Activated CD4-positive, alpha-beta memory T cell treated with anti-CD3 and anti-CD28 coated beads for 36 hours (primary cell): ENCODE results near the gene KRTAP13-4. TPM values are rescaled to one million over a fixed set of nuclear protein-coding genes. Genes with fewer than 3 reads are reported as not detected.

ENCODE experiments used
- CTCF ChIA-PET: fragments of 350-600 bp; sonication (Branson Sonifier 250); formaldehyde crosslinking; loops from one replicate; lab custom pipeline; 2021; ENCODE audit warnings: antibody characterized with exemption, inconsistent platforms; lab: Charles Lee
- POLR2A ChIA-PET: fragments of 350-600 bp; sonication (Branson Sonifier 250); formaldehyde crosslinking; loops from one replicate; lab custom pipeline; 2021; ENCODE audit warnings: antibody characterized with exemption; lab: Charles Lee
- DNase-seq: peaks from one replicate; pipeline ENCODE4 v3.0.0-alpha.2; 2020
- H3K27ac Mint-ChIP-seq: one replicate; pipeline ENCODE4 v1.8.0; 2021; ENCODE audit warnings: mixed read lengths
- H3K27me3 Mint-ChIP-seq: one replicate; pipeline ENCODE4 v1.8.0; 2021; ENCODE audit warnings: mixed read lengths
- H3K36me3 Mint-ChIP-seq: one replicate; pipeline ENCODE4 v1.8.0; 2021; ENCODE audit warnings: mixed read lengths
- H3K4me1 Mint-ChIP-seq: one replicate; pipeline ENCODE4 v1.8.0; 2021; ENCODE audit warnings: low read depth, mixed read lengths
- H3K4me3 Mint-ChIP-seq: one replicate; pipeline ENCODE4 v1.8.0; 2021; ENCODE audit warnings: mild to moderate bottlenecking, mixed read lengths
- H3K9me3 Mint-ChIP-seq: one replicate; pipeline ENCODE4 v1.8.0; 2021; ENCODE audit warnings: mixed read lengths
- intact Hi-C: fragments of 100-400 bp; cut with micrococcal nuclease; formaldehyde crosslinking; loops from one replicate; pipeline ENCODE4 v1.15.1; 2023
- total RNA-seq, 2 experiments: library from RNA; stranded (reverse); gene quantifications; one replicate each; pipeline ENCODE4 v1.2.3, GENCODE V29; 2021

The KRTAP13-4 gene
- total RNA-seq: not detected

GRCh38 chr21:30430170-30430655 lies at the start of gene KRTAP13-4:
Gene KRTAP13-4, plus strand, starts transcription at chr21:30430220. Its CDS starts 56 bp downstream, at chr21:30430276.
- POLR2A ChIA-PET: no interaction called here
- intact Hi-C loops: no loop called here
- Mint-ChIP-seq H3K27ac (no peak within 1 kb of the TSS), H3K4me1 (no peaks in the 10 kb centered on the region), H3K36me3 (no peaks in the 10 kb centered on the region), H3K4me3 (no peak within 1 kb of the TSS), H3K27me3 (peaks cover 1% of the 10 kb centered on the region), H3K9me3 (no peaks in the 10 kb centered on the region)
- CTCF ChIA-PET: no interaction called here
- DNase-seq: no peak

GRCh38 chr21:30382201-30382600 lies 47.8 kb upstream of the KRTAP13-4 start:
- POLR2A ChIA-PET: no interaction called here
- CTCF ChIA-PET: no interaction called here

GRCh38 chr21:30391492-30392025 lies 38.5 kb upstream of the KRTAP13-4 start:
- no peak for DNase-seq
- no peak overlapping the region for H3K27ac Mint-ChIP-seq
- intact Hi-C loops: no loop called here
- no peaks in the 10 kb centered on the region for H3K27me3 Mint-ChIP-seq
- ChIA-PET POLR2A (no interaction called here), CTCF (no interaction called here)
- no peaks in the 10 kb centered on the region for H3K36me3 Mint-ChIP-seq
- no peak overlapping the region for H3K4me3 Mint-ChIP-seq
- peaks cover 4% of the 10 kb centered on the region for H3K9me3 Mint-ChIP-seq
- H3K4me1 Mint-ChIP-seq: no peaks in the 10 kb centered on the region

More at GRCh38 chr21:30382201-30382600, 47.8 kb upstream of the KRTAP13-4 start:
- DNase-seq: no peak
- Mint-ChIP-seq H3K4me3 (no peak overlapping the region), H3K36me3 (no peaks in the 10 kb centered on the region), H3K9me3 (no peaks in the 10 kb centered on the region), H3K27ac (no peak overlapping the region), H3K4me1 (no peaks in the 10 kb centered on the region), H3K27me3 (peaks cover 1% of the 10 kb centered on the region)
- intact Hi-C loops: no loop called here

GRCh38 chr21:30395731-30396130 lies 34.3 kb upstream of the KRTAP13-4 start, which contains the start of gene KRTAP13-1:
Gene KRTAP13-1, plus strand, starts transcription at chr21:30396031. Its CDS starts 56 bp downstream, at chr21:30396087.
- Mint-ChIP-seq H3K4me3 (no peak within 1 kb of the TSS), H3K36me3 (no peaks in the 10 kb centered on the region), H3K4me1 (no peaks in the 10 kb centered on the region), H3K9me3 (no peaks in the 10 kb centered on the region), H3K27me3 (peaks cover 5% of the 10 kb centered on the region), H3K27ac (no peak within 1 kb of the TSS)
- DNase-seq: no peak
- intact Hi-C loops: no loop called here
- POLR2A ChIA-PET: no interaction called here
- CTCF ChIA-PET: no interaction called here

- ChIA-PET CTCF (interaction anchor here (1.1 kb wide), 1 partner anchor 24 kb away, joined by 3 read pairs; no protein-coding TSS in a partner anchor), POLR2A (interaction anchor here (0.6 kb wide), 1 partner anchor 64 kb away, joined by 3 read pairs; no protein-coding TSS in a partner anchor)
- peaks cover 4% of the 10 kb centered on the region for H3K27me3 Mint-ChIP-seq
- H3K4me3 Mint-ChIP-seq: no peak overlapping the region
- no peaks in the 10 kb centered on the region for H3K4me1 Mint-ChIP-seq
- intact Hi-C loops: loop anchor here (2.0 kb wide), 1 partner anchor 68 kb away; no protein-coding TSS in a partner anchor
- no peak overlapping the region for H3K27ac Mint-ChIP-seq
- peaks cover 8% of the 10 kb centered on the region for H3K9me3 Mint-ChIP-seq
- DNase-seq: peak; percentile 10
- H3K36me3 Mint-ChIP-seq: no peaks in the 10 kb centered on the region
Observed at GRCh38 chr21:30408782-30409494, 21.1 kb upstream of the KRTAP13-4 start.

GRCh38 chr21:30415993-30416392 lies 14.0 kb upstream of the KRTAP13-4 start:
- no peak overlapping the region for H3K27ac Mint-ChIP-seq
- H3K4me3 Mint-ChIP-seq: no peak overlapping the region
- H3K36me3 Mint-ChIP-seq: no peaks in the 10 kb centered on the region
- ChIA-PET POLR2A (no interaction called here), CTCF (interaction anchor here (0.6 kb wide), 1 partner anchor 18 kb away, joined by 3 read pairs; no protein-coding TSS in a partner anchor)
- no peaks in the 10 kb centered on the region for H3K27me3 Mint-ChIP-seq
- H3K9me3 Mint-ChIP-seq: peaks cover 2% of the 10 kb centered on the region
- no peak for DNase-seq
- H3K4me1 Mint-ChIP-seq: no peaks in the 10 kb centered on the region
- intact Hi-C loops: no loop called here

GRCh38 chr21:30425826-30426225 lies 4.2 kb upstream of the KRTAP13-4 start, which contains the start of gene KRTAP13-3:
Gene KRTAP13-3, minus strand, starts transcription at chr21:30425926. Its CDS starts 14 bp downstream, at chr21:30425912.
- DNase-seq: no peak
- H3K4me1 Mint-ChIP-seq: no peaks in the 10 kb centered on the region
- ChIA-PET CTCF (interaction anchor here (1.0 kb wide), 1 partner anchor 8 kb away, joined by 4 read pairs; no protein-coding TSS in a partner anchor), POLR2A (no interaction called here)
- no peak within 1 kb of the TSS for H3K4me3 Mint-ChIP-seq
- H3K9me3 Mint-ChIP-seq: no peaks in the 10 kb centered on the region
- H3K27me3 Mint-ChIP-seq: no peaks in the 10 kb centered on the region
- intact Hi-C loops: no loop called here
- H3K27ac Mint-ChIP-seq: no peak within 1 kb of the TSS
- no peaks in the 10 kb centered on the region for H3K36me3 Mint-ChIP-seq

GRCh38 chr21:30426731-30427130 lies 3.3 kb upstream of the KRTAP13-4 start:
- DNase-seq: no peak
- ChIA-PET CTCF (no interaction called here), POLR2A (no interaction called here)
- intact Hi-C loops: no loop called here
- H3K27ac Mint-ChIP-seq: no peak overlapping the region
- no peaks in the 10 kb centered on the region for H3K36me3 Mint-ChIP-seq
- no peak overlapping the region for H3K4me3 Mint-ChIP-seq
- H3K9me3 Mint-ChIP-seq: no peaks in the 10 kb centered on the region
- no peaks in the 10 kb centered on the region for H3K27me3 Mint-ChIP-seq
- H3K4me1 Mint-ChIP-seq: no peaks in the 10 kb centered on the region

GRCh38 chr21:30434033-30434631 lies 4.1 kb downstream of the KRTAP13-4 start:
- Mint-ChIP-seq H3K36me3 (no peaks in the 10 kb centered on the region), H3K27me3 (peaks cover 1% of the 10 kb centered on the region), H3K9me3 (no peaks in the 10 kb centered on the region), H3K4me1 (no peaks in the 10 kb centered on the region), H3K4me3 (no peak overlapping the region), H3K27ac (no peak overlapping the region)
- ChIA-PET POLR2A (no interaction called here), CTCF (interaction anchor here (0.6 to 1.8 kb wide), 5 partner anchors 8 to 93 kb away, joined by 3 to 6 read pairs (median 4); partner anchors contain the start of gene KRTAP13-3)
- peak; percentile 29 for DNase-seq
- intact Hi-C loops: no loop called here

GRCh38 chr21:30437010-30437565 lies 7.1 kb downstream of the KRTAP13-4 start:
- ChIA-PET POLR2A (no interaction called here), CTCF (no interaction called here)
- Mint-ChIP-seq H3K9me3 (no peaks in the 10 kb centered on the region), H3K4me1 (no peaks in the 10 kb centered on the region), H3K27me3 (peaks cover 1% of the 10 kb centered on the region), H3K27ac (no peak overlapping the region), H3K36me3 (no peaks in the 10 kb centered on the region), H3K4me3 (no peak overlapping the region)
- DNase-seq: no peak
- intact Hi-C loops: no loop called here

- no peaks in the 10 kb centered on the region for H3K36me3 Mint-ChIP-seq
- H3K27ac Mint-ChIP-seq: no peak within 1 kb of the TSS
- H3K27me3 Mint-ChIP-seq: no peaks in the 10 kb centered on the region
- no peaks in the 10 kb centered on the region for H3K9me3 Mint-ChIP-seq
- no peaks in the 10 kb centered on the region for H3K4me1 Mint-ChIP-seq
- ChIA-PET POLR2A (no interaction called here), CTCF (no interaction called here)
- no peak within 1 kb of the TSS for H3K4me3 Mint-ChIP-seq
- no peak for DNase-seq
- intact Hi-C loops: no loop called here
Observed at GRCh38 chr21:30439975-30440374, 10.0 kb downstream of the KRTAP13-4 start, which contains the start of gene KRTAP15-1. Gene KRTAP15-1, plus strand, starts transcription at chr21:30440275. Its CDS starts 53 bp downstream, at chr21:30440328.

GRCh38 chr21:30443226-30443625 lies 13.2 kb downstream of the KRTAP13-4 start:
- no peak for DNase-seq
- Mint-ChIP-seq H3K36me3 (no peaks in the 10 kb centered on the region), H3K9me3 (no peaks in the 10 kb centered on the region), H3K4me1 (no peaks in the 10 kb centered on the region), H3K4me3 (no peak overlapping the region), H3K27me3 (peaks cover 2% of the 10 kb centered on the region), H3K27ac (no peak overlapping the region)
- CTCF ChIA-PET: no interaction called here
- POLR2A ChIA-PET: no interaction called here
- intact Hi-C loops: no loop called here
